Glutamatergic neuron (in vitro differentiated cells): ENCODE results near the gene C1QTNF12. TPM values are rescaled to one million over a fixed set of nuclear protein-coding genes. Genes with fewer than 3 reads are reported as not detected.

Experiments used
- DNase-seq: peaks from one replicate; pipeline ENCODE4 v3.0.0; 2022
- H3K27ac Mint-ChIP-seq: one replicate; pipeline ENCODE4 v1.8.0; 2020; ENCODE audit warnings: mild to moderate bottlenecking, mixed read lengths, inconsistent platforms; ENCODE audit not compliant: unreplicated experiment
- H3K27me3 Mint-ChIP-seq: one replicate; pipeline ENCODE4 v1.8.0; 2020; ENCODE audit warnings: mild to moderate bottlenecking, moderate library complexity, mixed read lengths, inconsistent platforms; ENCODE audit not compliant: unreplicated experiment
- H3K36me3 Mint-ChIP-seq: one replicate; pipeline ENCODE4 v1.8.0; 2020; ENCODE audit warnings: mild to moderate bottlenecking, mixed read lengths, inconsistent platforms; ENCODE audit not compliant: unreplicated experiment
- H3K4me1 Mint-ChIP-seq: one replicate; pipeline ENCODE4 v1.8.0; 2020; ENCODE audit warnings: mild to moderate bottlenecking, low read depth, mixed read lengths, inconsistent platforms; ENCODE audit not compliant: unreplicated experiment
- H3K4me3 Mint-ChIP-seq: one replicate; pipeline ENCODE4 v1.8.0; 2020; ENCODE audit warnings: mild to moderate bottlenecking, mixed read lengths, inconsistent platforms; ENCODE audit not compliant: unreplicated experiment
- H3K9me3 Mint-ChIP-seq: one replicate; pipeline ENCODE4 v1.8.0; 2020; ENCODE audit warnings: mild to moderate bottlenecking, moderate library complexity, mixed read lengths, inconsistent platforms; ENCODE audit not compliant: unreplicated experiment
- total RNA-seq: library from RNA; stranded (reverse); fragmentation: NEBNext Ultra II Directional; extraction: Animal tissue kit (Norgen Biotek cat#: 25700); gene quantifications from one replicate; pipeline ENCODE4 v1.2.1, GENCODE V29; 2021; ENCODE audit not compliant: unreplicated experiment
- TF ChIP-seq, protein P1 (sequence below): fragments of 200-600 bp; sonication (generic); IDR thresholded peaks from one replicate; pipeline ENCODE4 v1.5.0; 2021; ENCODE audit not compliant: partially characterized antibody, unreplicated experiment

Gene C1QTNF12
- total RNA-seq, 1 donor from 2014 or later: 9.1 TPM

DNA sequence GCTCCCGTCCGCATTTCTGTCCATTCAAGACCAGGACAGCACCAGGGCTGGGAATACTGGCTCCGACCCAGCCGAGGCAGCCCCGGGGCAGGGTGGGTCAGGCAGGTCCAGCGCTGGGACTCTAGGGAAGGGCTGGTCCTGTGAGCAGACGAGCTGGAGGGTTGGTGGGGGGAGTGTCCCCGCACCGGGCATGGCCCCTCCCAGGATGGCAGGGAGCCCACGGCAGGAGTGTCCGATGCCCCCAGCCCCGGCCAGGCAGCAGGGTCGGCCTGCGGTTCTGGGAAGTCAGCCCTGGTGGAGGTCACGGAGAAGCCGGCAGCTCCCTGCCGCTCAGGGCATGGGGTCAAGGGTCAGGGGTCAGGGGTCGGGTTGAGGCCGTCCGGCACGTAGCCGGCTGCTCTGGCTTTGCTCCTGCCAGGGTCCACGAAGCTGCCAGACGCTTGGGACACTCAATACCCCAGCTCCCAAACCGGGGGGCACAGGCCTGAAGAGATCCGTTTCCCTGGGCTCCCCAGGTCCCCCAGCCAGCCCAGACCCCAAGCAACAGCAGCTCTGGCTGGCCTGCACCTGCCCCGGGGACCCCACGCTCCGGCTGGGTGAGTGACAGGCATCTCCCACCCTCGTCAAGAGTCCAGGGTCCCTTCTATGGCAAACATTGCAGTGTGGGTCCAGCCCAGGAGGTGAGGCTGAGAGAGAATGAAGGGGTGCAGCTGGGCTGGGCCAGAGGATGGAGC, 6.7 kb downstream of the C1QTNF12 start:
- TF ChIP-seq, protein P1, sequence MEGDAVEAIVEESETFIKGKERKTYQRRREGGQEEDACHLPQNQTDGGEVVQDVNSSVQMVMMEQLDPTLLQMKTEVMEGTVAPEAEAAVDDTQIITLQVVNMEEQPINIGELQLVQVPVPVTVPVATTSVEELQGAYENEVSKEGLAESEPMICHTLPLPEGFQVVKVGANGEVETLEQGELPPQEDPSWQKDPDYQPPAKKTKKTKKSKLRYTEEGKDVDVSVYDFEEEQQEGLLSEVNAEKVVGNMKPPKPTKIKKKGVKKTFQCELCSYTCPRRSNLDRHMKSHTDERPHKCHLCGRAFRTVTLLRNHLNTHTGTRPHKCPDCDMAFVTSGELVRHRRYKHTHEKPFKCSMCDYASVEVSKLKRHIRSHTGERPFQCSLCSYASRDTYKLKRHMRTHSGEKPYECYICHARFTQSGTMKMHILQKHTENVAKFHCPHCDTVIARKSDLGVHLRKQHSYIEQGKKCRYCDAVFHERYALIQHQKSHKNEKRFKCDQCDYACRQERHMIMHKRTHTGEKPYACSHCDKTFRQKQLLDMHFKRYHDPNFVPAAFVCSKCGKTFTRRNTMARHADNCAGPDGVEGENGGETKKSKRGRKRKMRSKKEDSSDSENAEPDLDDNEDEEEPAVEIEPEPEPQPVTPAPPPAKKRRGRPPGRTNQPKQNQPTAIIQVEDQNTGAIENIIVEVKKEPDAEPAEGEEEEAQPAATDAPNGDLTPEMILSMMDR: no peak
- Mint-ChIP-seq H3K27me3 (peaks cover 2% of the 10 kb centered on the region), H3K9me3 (no peaks in the 10 kb centered on the region), H3K27ac (no peak overlapping the region), H3K36me3 (no peaks in the 10 kb centered on the region), H3K4me3 (no peak overlapping the region), H3K4me1 (peaks cover 2% of the 10 kb centered on the region)
- peak; percentile 58 for DNase-seq

DNA sequence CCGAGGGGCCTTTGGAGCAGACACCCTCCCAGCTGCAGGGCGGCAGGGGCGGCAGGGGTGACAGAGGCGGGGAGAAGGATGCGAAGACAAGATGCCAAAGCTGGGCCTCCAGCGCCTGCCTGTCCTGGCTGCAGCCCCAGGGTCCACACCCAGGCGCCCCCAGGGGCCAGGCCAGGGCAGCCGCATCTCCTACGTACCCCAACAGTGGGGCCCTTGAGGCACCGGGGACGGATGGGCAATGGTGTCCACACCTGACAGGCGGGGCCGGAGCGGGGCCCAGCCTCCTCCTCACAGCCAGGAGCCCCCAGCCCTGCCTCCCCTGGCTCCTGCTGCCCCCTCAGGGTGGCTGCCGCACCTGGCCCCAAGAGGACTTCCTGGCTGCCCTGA, 7.3 kb downstream of the C1QTNF12 start:
- H3K36me3 Mint-ChIP-seq: peaks cover under 1% of the 10 kb centered on the region
- TF ChIP-seq, protein P1: no peak
- DNase-seq: no peak
- H3K27ac Mint-ChIP-seq: no peak overlapping the region
- H3K4me1 Mint-ChIP-seq: peaks cover 4% of the 10 kb centered on the region
- peaks cover 5% of the 10 kb centered on the region for H3K27me3 Mint-ChIP-seq
- no peak overlapping the region for H3K4me3 Mint-ChIP-seq
- H3K9me3 Mint-ChIP-seq: peaks cover under 1% of the 10 kb centered on the region

DNA sequence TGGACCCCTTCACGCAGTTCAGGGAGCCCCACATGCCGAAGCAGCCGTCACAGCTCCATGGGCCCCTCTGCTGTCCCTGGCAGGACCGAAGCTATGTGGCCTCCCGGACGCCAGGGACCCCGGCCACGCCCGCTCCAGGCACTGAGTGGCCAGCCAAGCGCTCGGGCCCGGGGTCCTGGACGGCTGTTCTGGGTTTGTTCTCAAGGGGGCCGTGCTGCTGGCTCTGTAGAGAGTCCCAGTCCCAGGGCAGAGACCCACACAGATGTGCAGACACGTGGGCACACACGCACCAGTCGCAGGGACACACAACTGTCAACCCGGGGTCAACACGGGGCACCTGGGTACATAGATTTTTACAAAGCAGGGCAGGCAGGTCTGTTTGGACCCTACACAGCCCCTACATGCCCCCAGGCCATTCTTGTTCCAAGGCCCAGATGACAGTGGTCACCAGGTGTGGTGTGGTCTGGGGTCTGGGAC, 7.8 kb downstream of the C1QTNF12 start:
- DNase-seq: no peak
- H3K27me3 Mint-ChIP-seq: peaks cover 5% of the 10 kb centered on the region
- H3K4me1 Mint-ChIP-seq: peaks cover 4% of the 10 kb centered on the region
- H3K27ac Mint-ChIP-seq: no peak overlapping the region
- peaks cover 5% of the 10 kb centered on the region for H3K36me3 Mint-ChIP-seq
- H3K4me3 Mint-ChIP-seq: no peak overlapping the region
- H3K9me3 Mint-ChIP-seq: peaks cover 3% of the 10 kb centered on the region
- TF ChIP-seq, protein P1: no peak

DNA sequence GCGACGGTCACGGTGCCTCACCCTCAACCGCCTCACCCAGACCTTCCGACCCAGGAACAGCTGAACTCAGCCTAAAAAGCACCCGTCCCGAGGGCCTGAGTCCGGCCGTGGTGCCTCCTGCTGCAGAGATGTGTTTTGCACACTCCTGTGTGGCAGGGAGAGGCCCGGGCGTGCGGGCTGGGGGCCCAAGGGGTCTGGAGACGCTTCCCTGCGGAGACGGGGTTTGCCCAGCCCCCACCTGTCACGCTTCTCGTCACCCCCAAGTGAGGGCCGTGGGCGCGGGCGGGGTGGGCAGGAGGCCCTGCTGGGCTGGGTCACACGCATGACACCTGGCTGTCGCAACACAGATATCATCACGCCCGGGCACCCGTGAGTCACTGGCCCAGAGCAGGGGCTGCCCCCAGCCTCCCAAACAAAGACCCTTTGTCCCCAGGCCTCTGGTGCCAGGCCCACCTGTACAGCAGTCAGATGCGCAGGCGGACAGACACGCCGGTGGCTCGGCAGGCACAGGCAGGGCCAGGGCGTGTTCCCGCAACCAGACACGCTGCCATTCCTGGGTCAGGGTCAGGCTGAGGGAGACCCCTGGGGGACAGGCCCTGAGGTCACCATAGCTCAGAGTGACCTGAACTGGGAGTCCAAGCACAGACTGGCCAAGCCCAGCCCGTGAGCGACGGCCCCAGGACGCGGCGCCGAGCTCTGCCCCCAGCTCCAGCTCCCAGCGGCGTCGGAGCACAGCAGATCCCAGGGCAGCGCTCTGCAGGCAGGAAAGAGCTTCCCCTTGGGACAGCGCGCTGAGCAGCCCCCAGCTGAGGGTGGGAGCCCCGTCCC, 8.4 kb downstream of the C1QTNF12 start:
- DNase-seq: no peak
- no peak overlapping the region for H3K27ac Mint-ChIP-seq
- TF ChIP-seq, protein P1: no peak
- H3K9me3 Mint-ChIP-seq: peaks cover 7% of the 10 kb centered on the region
- no peak overlapping the region for H3K4me3 Mint-ChIP-seq
- peaks cover 7% of the 10 kb centered on the region for H3K27me3 Mint-ChIP-seq
- peaks cover 6% of the 10 kb centered on the region for H3K4me1 Mint-ChIP-seq
- H3K36me3 Mint-ChIP-seq: peaks cover 11% of the 10 kb centered on the region
